ENCODE measurements around the gene MED13L. TPM values are rescaled to one million over a fixed set of nuclear protein-coding genes. Genes with fewer than 3 reads are reported as not detected.

Gene MED13L
- total and polyA plus RNA-seq, 4 donors, result 52.2 to 196 (median 88.6) TPM

DNA sequence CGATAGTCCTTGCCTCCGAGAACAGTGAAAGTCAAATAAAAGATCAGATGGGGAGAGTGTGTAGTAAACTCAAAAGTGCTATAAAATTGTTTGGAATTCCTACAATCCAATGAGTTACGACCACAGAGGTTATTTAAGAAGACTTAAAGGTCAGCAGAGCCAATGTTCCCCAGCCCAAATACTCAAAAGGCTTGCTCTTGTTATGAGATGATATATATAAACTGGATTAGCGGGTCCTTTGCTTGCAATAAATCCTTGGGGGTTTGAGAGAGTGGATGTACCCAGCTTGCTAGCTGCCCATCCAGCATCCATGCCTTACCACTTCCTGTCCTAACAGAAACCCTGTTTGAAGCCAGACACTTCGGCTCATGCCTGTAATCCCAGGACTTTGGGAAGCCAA is 29.0 kb upstream of the MED13L start:
- H3K27me3 ChIP-seq (ENCODE audit: control insufficient read depth, insufficient read depth, low read length), result no peaks in the 10 kb centered on the region
- no peaks in the 10 kb centered on the region for H3K9me3 ChIP-seq (ENCODE audit: control insufficient read depth, insufficient read depth, low read length)
- peaks cover 6% of the 10 kb centered on the region for H3K4me1 ChIP-seq (ENCODE audit: control insufficient read depth, insufficient read depth, low read length)
- H3K4me3 ChIP-seq (ENCODE audit: low read depth, low read length), result no peak overlapping the region
- H3K36me3 ChIP-seq (ENCODE audit: control insufficient read depth, insufficient read depth, low read length), result no peaks in the 10 kb centered on the region
- DNase-seq (ENCODE audit: low read depth in 4 of 6, low spot score in 6 of 6), result no peak
- no peak overlapping the region for H3K27ac ChIP-seq (ENCODE audit: low read depth, low read length)
- 93% methylated on average over 3 of the region's 5 CpGs for WGBS (ENCODE audit: insufficient coverage)

DNA sequence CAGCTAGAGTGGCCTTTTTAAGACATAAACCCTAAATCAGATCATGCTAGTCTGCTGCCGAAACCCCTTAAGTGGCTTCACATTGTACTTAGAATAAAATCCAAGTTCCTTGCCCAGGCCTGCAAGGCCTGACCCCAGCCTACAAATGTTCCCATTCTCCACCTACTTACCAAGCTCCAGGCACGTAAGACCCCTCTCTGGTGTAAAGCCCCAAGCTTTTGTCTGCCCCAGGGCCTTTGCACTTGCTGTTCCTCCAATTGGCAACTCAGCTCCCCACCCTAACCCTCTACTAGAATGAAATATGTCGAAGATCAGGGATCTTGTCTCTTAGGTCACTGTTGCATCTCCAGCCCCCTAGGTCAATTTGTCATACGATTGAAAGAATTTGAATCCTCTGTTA is 27.1 kb upstream of the MED13L start:
- Histone ChIP-seq H3K4me3 (ENCODE audit: low read depth, low read length) (no peak overlapping the region), H3K4me1 (ENCODE audit: control insufficient read depth, insufficient read depth, low read length) (peaks cover 14% of the 10 kb centered on the region), H3K36me3 (ENCODE audit: control insufficient read depth, insufficient read depth, low read length) (no peaks in the 10 kb centered on the region), H3K9me3 (ENCODE audit: control insufficient read depth, insufficient read depth, low read length) (no peaks in the 10 kb centered on the region), H3K27ac (ENCODE audit: low read depth, low read length) (no peak overlapping the region), H3K27me3 (ENCODE audit: control insufficient read depth, insufficient read depth, low read length) (no peaks in the 10 kb centered on the region)
- DNase-seq (ENCODE audit: low read depth in 4 of 6, low spot score in 6 of 6), result no peak
- 97% methylated on average over 3 of the region's 4 CpGs for WGBS (ENCODE audit: insufficient coverage)

DNA sequence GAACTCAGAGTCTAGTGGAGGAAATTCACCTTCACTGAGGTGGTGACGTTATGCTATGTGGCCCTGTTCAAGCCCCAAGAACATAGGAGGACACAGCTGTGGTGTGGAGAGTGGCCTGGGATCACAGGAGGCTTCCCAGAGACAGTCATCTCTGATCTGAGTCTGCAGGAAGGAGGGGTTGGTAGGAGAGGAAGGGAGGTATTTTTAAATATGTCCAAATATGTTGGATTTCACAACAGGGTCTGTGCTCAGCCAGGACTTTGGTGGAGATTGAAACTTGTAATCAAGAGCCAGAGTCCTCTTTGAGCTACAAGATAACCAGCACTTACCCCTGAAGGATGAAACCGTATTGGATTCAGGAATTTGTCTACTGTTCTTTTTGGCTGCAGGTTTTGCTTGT is 26.4 kb upstream of the MED13L start:
- Histone ChIP-seq H3K36me3 (ENCODE audit: control insufficient read depth, insufficient read depth, low read length) (no peaks in the 10 kb centered on the region), H3K27me3 (ENCODE audit: control insufficient read depth, insufficient read depth, low read length) (no peaks in the 10 kb centered on the region), H3K9me3 (ENCODE audit: control insufficient read depth, insufficient read depth, low read length) (no peaks in the 10 kb centered on the region), H3K27ac (ENCODE audit: low read depth, low read length) (no peak overlapping the region), H3K4me3 (ENCODE audit: low read depth, low read length) (no peak overlapping the region), H3K4me1 (ENCODE audit: control insufficient read depth, insufficient read depth, low read length) (peaks cover 19% of the 10 kb centered on the region)
- no peak for DNase-seq (ENCODE audit: low read depth in 4 of 6, low spot score in 6 of 6)
- WGBS (ENCODE audit: insufficient coverage), result 91% methylated on average over 1 of the region's 2 CpGs

- Histone ChIP-seq H3K27me3 (ENCODE audit: control insufficient read depth, insufficient read depth, low read length) (no peaks in the 10 kb centered on the region), H3K36me3 (ENCODE audit: control insufficient read depth, insufficient read depth, low read length) (no peaks in the 10 kb centered on the region), H3K27ac (ENCODE audit: low read depth, low read length) (no peak overlapping the region), H3K4me3 (ENCODE audit: low read depth, low read length) (no peak overlapping the region), H3K9me3 (ENCODE audit: control insufficient read depth, insufficient read depth, low read length) (no peaks in the 10 kb centered on the region), H3K4me1 (ENCODE audit: control insufficient read depth, insufficient read depth, low read length) (peaks cover 19% of the 10 kb centered on the region)
- WGBS (ENCODE audit: insufficient coverage), result no CpG with 5 or more reads among the region's 4 CpGs
- DNase-seq (ENCODE audit: low read depth in 4 of 6, low spot score in 6 of 6), result no peak
Observed at GRCh38 chr12:116303066-116303465, 25.6 kb upstream of the MED13L start.

- DNase-seq (ENCODE audit: low read depth in 4 of 6, low spot score in 6 of 6), result peak in 2 of 6 donors; percentile 70 to 80
- Histone ChIP-seq H3K27ac (ENCODE audit: low read depth, low read length) (peak overlapping the region; percentile 83), H3K36me3 (ENCODE audit: control insufficient read depth, insufficient read depth, low read length) (no peaks in the 10 kb centered on the region), H3K4me1 (ENCODE audit: control insufficient read depth, insufficient read depth, low read length) (peaks cover 19% of the 10 kb centered on the region), H3K27me3 (ENCODE audit: control insufficient read depth, insufficient read depth, low read length) (no peaks in the 10 kb centered on the region), H3K9me3 (ENCODE audit: control insufficient read depth, insufficient read depth, low read length) (no peaks in the 10 kb centered on the region), H3K4me3 (ENCODE audit: low read depth, low read length) (no peak overlapping the region)
- WGBS (ENCODE audit: insufficient coverage), result 17% methylated on average over 16 of the region's 23 CpGs
Observed at GRCh38 chr12:116302166-116303058, 24.9 kb upstream of the MED13L start.

DNA sequence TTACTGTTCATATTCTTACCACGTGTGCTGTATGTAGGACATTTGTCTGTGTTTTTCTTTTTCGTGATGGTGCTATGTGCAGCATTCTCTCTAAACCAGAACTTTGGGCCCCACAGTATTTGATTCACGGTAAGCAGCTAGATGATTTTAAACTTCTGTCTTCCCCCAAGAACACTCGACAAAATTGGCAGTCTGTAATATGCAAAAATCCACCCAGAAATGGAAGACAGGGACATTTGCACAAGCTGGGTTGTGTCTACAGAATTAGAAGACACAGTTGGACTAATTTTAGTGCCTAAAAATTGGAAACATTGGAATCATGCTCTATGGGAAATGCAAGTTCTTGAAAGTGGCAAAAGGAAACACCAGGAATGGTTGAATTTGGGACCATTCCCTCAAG is 24.1 kb upstream of the MED13L start:
- no CpG with 5 or more reads among the region's 4 CpGs for WGBS (ENCODE audit: insufficient coverage)
- H3K27ac ChIP-seq (ENCODE audit: low read depth, low read length), result peak overlapping the region; percentile 83
- peak in 1 of 6 donors; percentile 82 for DNase-seq (ENCODE audit: low read depth in 4 of 6, low spot score in 6 of 6)
- peaks cover 19% of the 10 kb centered on the region for H3K4me1 ChIP-seq (ENCODE audit: control insufficient read depth, insufficient read depth, low read length)
- H3K27me3 ChIP-seq (ENCODE audit: control insufficient read depth, insufficient read depth, low read length), result no peaks in the 10 kb centered on the region
- H3K36me3 ChIP-seq (ENCODE audit: control insufficient read depth, insufficient read depth, low read length), result no peaks in the 10 kb centered on the region
- H3K9me3 ChIP-seq (ENCODE audit: control insufficient read depth, insufficient read depth, low read length), result no peaks in the 10 kb centered on the region
- H3K4me3 ChIP-seq (ENCODE audit: low read depth, low read length), result no peak overlapping the region

DNA sequence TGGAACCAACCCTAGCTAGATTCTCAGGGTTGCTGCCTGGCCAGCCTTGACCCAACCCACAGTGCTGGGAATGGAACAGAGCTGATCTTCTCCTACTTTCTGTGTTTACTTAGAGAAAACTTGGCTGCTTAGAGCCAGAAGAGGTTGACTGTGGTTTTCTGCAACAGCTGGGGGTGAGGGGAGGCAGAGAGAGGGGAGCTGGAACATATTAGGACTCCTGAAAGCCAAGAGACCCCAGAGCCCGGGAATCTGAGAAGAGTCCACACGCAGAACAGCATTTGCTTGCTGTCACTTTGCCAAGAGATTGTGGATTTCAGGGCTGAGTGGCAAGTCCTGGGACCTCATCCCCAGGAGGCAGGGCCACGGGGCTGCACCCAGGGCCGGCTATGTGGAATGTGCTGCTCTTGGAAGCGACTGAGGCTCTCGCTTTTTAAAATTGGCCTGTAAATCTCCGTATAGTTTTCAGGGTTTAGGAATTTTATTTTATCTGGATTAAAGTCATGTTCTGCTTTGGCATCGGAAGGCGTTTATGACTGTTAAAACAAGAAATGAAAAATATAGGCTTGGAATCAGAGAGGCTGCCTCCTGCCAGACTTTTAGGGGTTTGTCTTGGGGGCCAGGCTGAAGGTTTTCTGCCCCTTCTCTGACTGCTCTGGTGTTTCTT is 22.3 kb upstream of the MED13L start:
- Histone ChIP-seq H3K4me1 (ENCODE audit: control insufficient read depth, insufficient read depth, low read length) (peaks cover 19% of the 10 kb centered on the region), H3K4me3 (ENCODE audit: low read depth, low read length) (no peak overlapping the region), H3K27ac (ENCODE audit: low read depth, low read length) (peak overlapping the region; percentile 57), H3K9me3 (ENCODE audit: control insufficient read depth, insufficient read depth, low read length) (no peaks in the 10 kb centered on the region), H3K36me3 (ENCODE audit: control insufficient read depth, insufficient read depth, low read length) (no peaks in the 10 kb centered on the region), H3K27me3 (ENCODE audit: control insufficient read depth, insufficient read depth, low read length) (no peaks in the 10 kb centered on the region)
- peak in 1 of 6 donors; percentile 76 for DNase-seq (ENCODE audit: low read depth in 4 of 6, low spot score in 6 of 6)
- WGBS (ENCODE audit: insufficient coverage), result 68% methylated on average over 9 of the region's 9 CpGs

DNA sequence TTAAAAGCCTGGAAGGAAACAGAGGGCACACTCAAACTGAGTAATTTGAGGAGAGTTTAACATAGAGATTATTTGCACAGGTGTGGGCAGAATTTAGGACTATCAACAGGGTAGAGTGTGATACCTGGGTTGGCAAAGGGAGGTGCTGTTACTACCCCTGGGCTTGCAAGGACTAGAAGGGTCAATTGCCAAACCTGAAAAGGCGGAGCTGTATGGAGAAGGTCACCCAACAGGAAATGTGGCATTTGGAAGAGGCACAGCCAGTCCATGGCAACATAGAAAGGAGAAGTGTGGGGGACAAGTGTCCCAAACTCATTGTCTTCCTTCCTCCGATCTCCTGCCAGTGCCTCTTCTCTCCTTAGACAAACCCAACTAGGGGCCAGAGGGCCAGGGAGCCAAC is 21.6 kb upstream of the MED13L start:
- no peak for DNase-seq (ENCODE audit: low read depth in 4 of 6, low spot score in 6 of 6)
- H3K4me3 ChIP-seq (ENCODE audit: low read depth, low read length), result no peak overlapping the region
- H3K9me3 ChIP-seq (ENCODE audit: control insufficient read depth, insufficient read depth, low read length), result no peaks in the 10 kb centered on the region
- H3K27me3 ChIP-seq (ENCODE audit: control insufficient read depth, insufficient read depth, low read length), result no peaks in the 10 kb centered on the region
- H3K36me3 ChIP-seq (ENCODE audit: control insufficient read depth, insufficient read depth, low read length), result no peaks in the 10 kb centered on the region
- peak overlapping the region; percentile 57 for H3K27ac ChIP-seq (ENCODE audit: low read depth, low read length)
- WGBS (ENCODE audit: insufficient coverage), result 80% methylated on average over 1 of the region's 2 CpGs
- H3K4me1 ChIP-seq (ENCODE audit: control insufficient read depth, insufficient read depth, low read length), result peaks cover 19% of the 10 kb centered on the region

DNA sequence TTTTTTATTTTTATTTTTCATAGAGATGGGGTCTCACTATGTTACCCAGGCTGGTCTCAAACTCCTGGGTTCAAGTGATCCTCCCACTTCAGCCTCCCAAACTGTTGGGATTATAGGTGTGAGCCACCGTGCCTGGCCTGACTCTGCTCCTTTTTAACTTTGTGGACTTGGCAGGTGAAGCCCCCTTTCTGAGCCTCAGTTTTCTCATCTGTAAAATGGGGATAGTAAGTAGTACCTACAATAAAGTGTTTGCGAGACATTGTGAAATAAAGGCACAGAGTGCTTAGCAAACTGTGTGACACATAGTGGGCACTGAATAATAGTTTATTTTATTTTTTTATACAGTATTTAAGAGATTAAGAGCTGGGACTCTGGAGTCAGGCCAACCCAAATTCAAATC is 21.1 kb upstream of the MED13L start:
- DNase-seq (ENCODE audit: low read depth in 4 of 6, low spot score in 6 of 6), result no peak
- WGBS (ENCODE audit: insufficient coverage), result no CpG with 5 or more reads among the region's 2 CpGs

More for the DNA sequence above, 21.1 kb upstream of the MED13L start:
- H3K36me3 ChIP-seq (ENCODE audit: control insufficient read depth, insufficient read depth, low read length), result no peaks in the 10 kb centered on the region
- no peaks in the 10 kb centered on the region for H3K9me3 ChIP-seq (ENCODE audit: control insufficient read depth, insufficient read depth, low read length)
- no peak overlapping the region for H3K4me3 ChIP-seq (ENCODE audit: low read depth, low read length)
- peaks cover 19% of the 10 kb centered on the region for H3K4me1 ChIP-seq (ENCODE audit: control insufficient read depth, insufficient read depth, low read length)
- H3K27me3 ChIP-seq (ENCODE audit: control insufficient read depth, insufficient read depth, low read length), result no peaks in the 10 kb centered on the region
- no peak overlapping the region for H3K27ac ChIP-seq (ENCODE audit: low read depth, low read length)

Measured in spinal cord (tissue), 10 donors.